ENCODE results near the gene HBS1L. TPM values are rescaled to one million over a fixed set of nuclear protein-coding genes. Genes with fewer than 3 reads are reported as not detected.

The HBS1L gene
- total and polyA plus RNA-seq, 9 of the 15 experiments (the other 6 are each of a cell fraction or from before 2014, with no cell fraction given): 101 to 199 (median 145) TPM

DNA sequence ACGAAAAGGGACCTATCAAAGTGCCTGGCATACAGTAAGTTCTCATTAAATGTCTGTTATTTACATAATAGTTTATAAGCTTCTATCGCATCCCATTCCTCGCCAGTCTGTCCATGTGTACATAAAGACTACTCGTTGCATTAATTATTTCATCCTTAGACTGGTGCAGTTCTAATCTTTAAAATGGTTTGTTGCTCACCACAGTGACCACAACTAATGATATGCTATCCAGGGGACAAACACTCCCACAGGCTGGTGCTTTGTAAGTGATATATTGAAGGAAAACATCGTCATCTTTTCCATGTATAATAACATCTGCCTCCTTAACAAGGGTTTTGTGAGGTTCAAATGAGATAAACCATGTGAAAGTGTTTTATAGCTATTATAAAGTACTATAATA lies 39.0 kb upstream of the HBS1L start (continued):
- TF ChIP-seq KLF6 (CRISPR knock-in tag; IDR thresholded peaks at IDR 0.05; ENCODE audit: borderline replicate concordance) (no peak), ZFP91 (CRISPR knock-in tag; IDR thresholded peaks at IDR 0.05) (no peak), PHB2 (IDR thresholded peaks at IDR 0.05; ENCODE audit: low read depth) (no peak), ZSCAN29 (IDR thresholded peaks at IDR 0.05) (no peak), CBX1 (IDR thresholded peaks at IDR 0.05; ENCODE audit: low read depth) (no peak), ZNF239 (CRISPR knock-in tag; IDR thresholded peaks at IDR 0.05) (no peak), EWSR1 (IDR thresholded peaks at IDR 0.05; ENCODE audit: borderline replicate concordance, low read depth, partially characterized antibody) (no peak), NR2F6 (CRISPR knock-in tag; IDR thresholded peaks at IDR 0.05) (no peak), RBM22 (IDR thresholded peaks at IDR 0.05; ENCODE audit: low read depth, low read length, poor library complexity, severe bottlenecking) (no peak), PHTF2 (CRISPR knock-in tag; IDR thresholded peaks at IDR 0.05) (no peak), TEAD4 (IDR thresholded peaks at IDR 0.05; ENCODE audit: low read length) (peak; percentile 84), TEAD4 (CRISPR knock-in tag; IDR thresholded peaks at IDR 0.05; ENCODE audit: borderline replicate concordance) (no peak), OTX1 (CRISPR knock-in tag; IDR thresholded peaks at IDR 0.05) (no peak), RNF2 (IDR thresholded peaks at IDR 0.05) (peak; percentile 68; the same call in 1 of the 2 replicates)
- TF ChIP-seq, protein P1, sequence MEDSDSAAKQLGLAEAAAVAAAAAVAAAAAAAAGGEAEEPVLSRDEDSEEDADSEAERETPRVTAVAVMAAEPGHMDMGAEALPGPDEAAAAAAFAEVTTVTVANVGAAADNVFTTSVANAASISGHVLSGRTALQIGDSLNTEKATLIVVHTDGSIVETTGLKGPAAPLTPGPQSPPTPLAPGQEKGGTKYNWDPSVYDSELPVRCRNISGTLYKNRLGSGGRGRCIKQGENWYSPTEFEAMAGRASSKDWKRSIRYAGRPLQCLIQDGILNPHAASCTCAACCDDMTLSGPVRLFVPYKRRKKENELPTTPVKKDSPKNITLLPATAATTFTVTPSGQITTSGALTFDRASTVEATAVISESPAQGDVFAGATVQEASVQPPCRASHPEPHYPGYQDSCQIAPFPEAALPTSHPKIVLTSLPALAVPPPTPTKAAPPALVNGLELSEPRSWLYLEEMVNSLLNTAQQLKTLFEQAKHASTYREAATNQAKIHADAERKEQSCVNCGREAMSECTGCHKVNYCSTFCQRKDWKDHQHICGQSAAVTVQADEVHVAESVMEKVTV (CRISPR knock-in tag; IDR thresholded peaks at IDR 0.05): no peak
- TF ChIP-seq, protein P2, sequence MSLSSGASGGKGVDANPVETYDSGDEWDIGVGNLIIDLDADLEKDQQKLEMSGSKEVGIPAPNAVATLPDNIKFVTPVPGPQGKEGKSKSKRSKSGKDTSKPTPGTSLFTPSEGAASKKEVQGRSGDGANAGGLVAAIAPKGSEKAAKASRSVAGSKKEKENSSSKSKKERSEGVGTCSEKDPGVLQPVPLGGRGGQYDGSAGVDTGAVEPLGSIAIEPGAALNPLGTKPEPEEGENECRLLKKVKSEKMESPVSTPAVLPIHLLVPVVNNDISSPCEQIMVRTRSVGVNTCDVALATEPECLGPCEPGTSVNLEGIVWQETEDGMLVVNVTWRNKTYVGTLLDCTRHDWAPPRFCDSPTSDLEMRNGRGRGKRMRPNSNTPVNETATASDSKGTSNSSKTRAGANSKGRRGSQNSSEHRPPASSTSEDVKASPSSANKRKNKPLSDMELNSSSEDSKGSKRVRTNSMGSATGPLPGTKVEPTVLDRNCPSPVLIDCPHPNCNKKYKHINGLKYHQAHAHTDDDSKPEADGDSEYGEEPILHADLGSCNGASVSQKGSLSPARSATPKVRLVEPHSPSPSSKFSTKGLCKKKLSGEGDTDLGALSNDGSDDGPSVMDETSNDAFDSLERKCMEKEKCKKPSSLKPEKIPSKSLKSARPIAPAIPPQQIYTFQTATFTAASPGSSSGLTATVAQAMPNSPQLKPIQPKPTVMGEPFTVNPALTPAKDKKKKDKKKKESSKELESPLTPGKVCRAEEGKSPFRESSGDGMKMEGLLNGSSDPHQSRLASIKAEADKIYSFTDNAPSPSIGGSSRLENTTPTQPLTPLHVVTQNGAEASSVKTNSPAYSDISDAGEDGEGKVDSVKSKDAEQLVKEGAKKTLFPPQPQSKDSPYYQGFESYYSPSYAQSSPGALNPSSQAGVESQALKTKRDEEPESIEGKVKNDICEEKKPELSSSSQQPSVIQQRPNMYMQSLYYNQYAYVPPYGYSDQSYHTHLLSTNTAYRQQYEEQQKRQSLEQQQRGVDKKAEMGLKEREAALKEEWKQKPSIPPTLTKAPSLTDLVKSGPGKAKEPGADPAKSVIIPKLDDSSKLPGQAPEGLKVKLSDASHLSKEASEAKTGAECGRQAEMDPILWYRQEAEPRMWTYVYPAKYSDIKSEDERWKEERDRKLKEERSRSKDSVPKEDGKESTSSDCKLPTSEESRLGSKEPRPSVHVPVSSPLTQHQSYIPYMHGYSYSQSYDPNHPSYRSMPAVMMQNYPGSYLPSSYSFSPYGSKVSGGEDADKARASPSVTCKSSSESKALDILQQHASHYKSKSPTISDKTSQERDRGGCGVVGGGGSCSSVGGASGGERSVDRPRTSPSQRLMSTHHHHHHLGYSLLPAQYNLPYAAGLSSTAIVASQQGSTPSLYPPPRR (CRISPR knock-in tag; IDR thresholded peaks at IDR 0.05; ENCODE audit: borderline replicate concordance): no peak
- TF ChIP-seq, protein P3, sequence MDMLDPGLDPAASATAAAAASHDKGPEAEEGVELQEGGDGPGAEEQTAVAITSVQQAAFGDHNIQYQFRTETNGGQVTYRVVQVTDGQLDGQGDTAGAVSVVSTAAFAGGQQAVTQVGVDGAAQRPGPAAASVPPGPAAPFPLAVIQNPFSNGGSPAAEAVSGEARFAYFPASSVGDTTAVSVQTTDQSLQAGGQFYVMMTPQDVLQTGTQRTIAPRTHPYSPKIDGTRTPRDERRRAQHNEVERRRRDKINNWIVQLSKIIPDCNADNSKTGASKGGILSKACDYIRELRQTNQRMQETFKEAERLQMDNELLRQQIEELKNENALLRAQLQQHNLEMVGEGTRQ (CRISPR knock-in tag; IDR thresholded peaks at IDR 0.05): no peak
- TF ChIP-seq, protein P4, sequence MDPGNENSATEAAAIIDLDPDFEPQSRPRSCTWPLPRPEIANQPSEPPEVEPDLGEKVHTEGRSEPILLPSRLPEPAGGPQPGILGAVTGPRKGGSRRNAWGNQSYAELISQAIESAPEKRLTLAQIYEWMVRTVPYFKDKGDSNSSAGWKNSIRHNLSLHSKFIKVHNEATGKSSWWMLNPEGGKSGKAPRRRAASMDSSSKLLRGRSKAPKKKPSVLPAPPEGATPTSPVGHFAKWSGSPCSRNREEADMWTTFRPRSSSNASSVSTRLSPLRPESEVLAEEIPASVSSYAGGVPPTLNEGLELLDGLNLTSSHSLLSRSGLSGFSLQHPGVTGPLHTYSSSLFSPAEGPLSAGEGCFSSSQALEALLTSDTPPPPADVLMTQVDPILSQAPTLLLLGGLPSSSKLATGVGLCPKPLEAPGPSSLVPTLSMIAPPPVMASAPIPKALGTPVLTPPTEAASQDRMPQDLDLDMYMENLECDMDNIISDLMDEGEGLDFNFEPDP (CRISPR knock-in tag; IDR thresholded peaks at IDR 0.05): no peak
